ENCODE results near the gene HSD17B2.
A peak's percentile ranks its signal among the peaks of the same experiment; 100 is the strongest.

DNA sequence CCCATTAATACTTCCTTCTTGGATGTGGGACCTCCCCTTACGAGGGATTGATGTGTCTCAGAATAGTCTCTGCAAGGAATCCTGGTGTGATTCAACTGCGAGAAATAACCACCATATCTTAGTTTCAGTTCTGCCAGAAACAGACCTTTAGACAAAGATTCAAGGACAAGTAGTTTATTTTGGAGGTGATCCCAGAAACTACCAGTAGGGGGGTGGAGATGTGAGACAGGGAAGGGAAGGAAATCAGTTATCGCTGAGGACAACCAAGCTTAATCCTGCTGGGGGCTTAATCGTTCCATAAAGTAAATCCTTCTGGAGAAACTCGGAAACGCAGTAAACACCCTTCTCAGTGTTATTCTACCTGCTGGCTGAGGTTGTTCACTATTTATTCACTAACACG is 18.8 kb upstream of the HSD17B2 start:
- TF ChIP-seq, protein P1, sequence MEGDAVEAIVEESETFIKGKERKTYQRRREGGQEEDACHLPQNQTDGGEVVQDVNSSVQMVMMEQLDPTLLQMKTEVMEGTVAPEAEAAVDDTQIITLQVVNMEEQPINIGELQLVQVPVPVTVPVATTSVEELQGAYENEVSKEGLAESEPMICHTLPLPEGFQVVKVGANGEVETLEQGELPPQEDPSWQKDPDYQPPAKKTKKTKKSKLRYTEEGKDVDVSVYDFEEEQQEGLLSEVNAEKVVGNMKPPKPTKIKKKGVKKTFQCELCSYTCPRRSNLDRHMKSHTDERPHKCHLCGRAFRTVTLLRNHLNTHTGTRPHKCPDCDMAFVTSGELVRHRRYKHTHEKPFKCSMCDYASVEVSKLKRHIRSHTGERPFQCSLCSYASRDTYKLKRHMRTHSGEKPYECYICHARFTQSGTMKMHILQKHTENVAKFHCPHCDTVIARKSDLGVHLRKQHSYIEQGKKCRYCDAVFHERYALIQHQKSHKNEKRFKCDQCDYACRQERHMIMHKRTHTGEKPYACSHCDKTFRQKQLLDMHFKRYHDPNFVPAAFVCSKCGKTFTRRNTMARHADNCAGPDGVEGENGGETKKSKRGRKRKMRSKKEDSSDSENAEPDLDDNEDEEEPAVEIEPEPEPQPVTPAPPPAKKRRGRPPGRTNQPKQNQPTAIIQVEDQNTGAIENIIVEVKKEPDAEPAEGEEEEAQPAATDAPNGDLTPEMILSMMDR (conservative IDR thresholded peaks at IDR 0.05 in 1 of 2, IDR thresholded peaks at IDR 0.05 in 1 of 2; ENCODE audit: low read depth in 1 of 2, low read length in 2 of 2): peak in 1 of 2 donors; percentile 22
- TF ChIP-seq EZH2 (IDR thresholded peaks at IDR 0.05; ENCODE audit: low read length, missing control alignments): no peak
